Stimulated activated CD4-positive, alpha-beta T cell treated with anti-CD3 and anti-CD28 coated beads, Interleukin-12 subunit alpha, Interleukin-12 subunit beta, amount 100 ng/mL, for 24 hours (primary cell): ENCODE data around the gene HCRTR1.
A peak's percentile ranks its signal among the peaks of the same experiment; 100 is the strongest.

Experiments used
- DNase-seq, 2 experiments: peaks; one replicate each; pipeline ENCODE4 v3.0.0-alpha.2; 2020; ENCODE audit warnings: low read depth in 2 of 2

HCRTR1 gene

DNA sequence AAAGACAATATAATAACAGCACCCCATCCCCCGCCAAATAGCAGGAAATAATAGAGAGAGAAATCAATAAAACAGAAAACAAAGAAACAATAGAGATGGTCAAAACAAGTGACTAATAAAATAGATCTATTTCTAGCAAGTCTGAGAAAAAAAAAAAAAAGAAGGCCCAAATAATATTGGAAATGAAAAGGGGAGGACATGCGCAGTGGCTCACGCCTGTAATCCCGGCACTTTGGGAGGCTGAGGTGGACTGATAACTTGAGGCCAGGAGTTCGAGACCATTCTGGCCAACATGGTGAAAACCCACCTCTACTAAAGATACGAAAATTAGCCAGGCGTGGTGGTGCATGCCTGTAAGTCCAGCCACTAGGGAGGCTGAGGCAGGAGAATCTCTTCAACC is 18.5 kb upstream of the HCRTR1 start:
- no peak for DNase-seq

DNA sequence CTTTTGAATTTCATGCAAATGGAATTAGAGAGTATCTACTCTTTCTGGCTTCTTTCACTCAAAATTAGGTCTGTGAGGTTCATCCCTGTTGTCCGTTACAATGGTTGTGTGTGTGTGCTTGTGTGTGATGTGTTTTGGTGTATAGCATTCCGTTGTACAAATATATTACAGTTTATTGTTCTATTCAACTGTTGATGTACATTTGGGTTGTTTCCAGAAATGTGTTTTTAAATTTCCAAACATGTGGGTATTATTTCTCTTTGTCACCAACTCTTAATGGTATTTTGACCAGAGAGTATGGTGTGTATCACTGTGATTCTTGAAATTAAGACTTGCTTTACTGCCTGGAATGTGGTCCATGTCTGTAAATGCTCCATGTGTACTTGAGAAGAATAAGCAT is 16.8 kb upstream of the HCRTR1 start:
- no peak for DNase-seq

DNA sequence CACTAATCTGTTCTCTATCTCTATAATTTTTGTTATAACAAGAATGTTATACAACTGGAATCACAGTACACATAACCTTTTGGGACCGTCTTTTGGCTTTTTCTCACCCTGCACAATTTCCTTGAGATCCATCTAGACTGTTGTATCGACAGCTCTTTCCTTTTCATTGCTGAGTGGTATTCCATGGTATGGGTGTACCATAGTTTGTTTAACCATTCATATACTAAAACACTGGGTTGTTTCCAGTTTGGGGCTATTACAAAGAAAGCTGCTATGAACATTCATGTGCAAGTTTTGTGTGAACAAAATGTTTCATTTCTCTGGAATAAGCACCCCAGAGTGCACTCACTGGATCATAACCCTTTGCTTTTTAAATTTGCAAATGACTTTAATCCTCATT is 15.4 kb upstream of the HCRTR1 start:
- no peak for DNase-seq

DNA sequence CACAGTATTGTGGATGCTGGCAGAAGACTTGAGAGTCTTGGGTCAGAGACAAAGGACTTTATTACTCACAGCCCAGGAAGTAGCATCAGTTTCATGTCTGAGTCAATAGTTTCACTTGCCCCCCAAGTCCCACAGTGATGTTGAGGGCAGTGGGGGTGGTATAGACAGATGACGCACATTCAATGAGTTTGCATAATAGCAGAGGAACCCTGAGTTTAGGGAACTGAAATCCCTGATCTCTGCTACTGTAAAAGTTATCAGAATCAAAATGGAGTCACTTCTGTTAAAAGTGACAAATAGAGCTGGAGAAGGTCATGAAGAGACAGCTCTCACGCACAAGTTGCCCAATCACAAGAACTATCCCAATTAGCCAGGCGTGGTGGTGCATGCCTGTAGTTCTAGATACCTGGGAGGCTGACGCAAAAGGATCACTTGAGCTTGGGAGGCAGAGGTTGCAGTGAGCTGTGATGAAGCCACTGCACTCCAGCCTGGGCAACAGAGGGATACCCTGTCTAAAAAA is 11.5 kb upstream of the HCRTR1 start:
- DNase-seq: peak in 1 of 2 experiments; percentile 15

DNA sequence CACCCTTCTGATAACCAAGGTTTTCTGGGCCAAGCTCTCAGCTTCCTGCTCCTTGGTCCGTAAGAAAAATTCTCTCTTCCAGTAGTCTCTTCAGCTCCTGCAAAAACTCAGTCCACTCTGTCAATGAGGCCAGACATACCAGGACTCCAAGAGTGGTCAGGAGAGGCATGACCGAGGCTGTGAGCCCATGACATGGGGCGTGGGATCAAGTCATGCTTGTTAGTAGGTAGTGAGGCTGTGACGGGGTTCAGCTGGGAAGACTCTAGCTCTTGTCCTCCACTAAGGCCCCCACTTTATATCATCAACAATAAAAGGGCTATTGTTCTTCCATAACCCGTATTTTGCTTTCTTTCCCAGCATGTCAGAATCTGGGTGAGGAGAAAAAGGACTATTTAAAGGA is 10.1 kb upstream of the HCRTR1 start:
- no peak for DNase-seq

DNA sequence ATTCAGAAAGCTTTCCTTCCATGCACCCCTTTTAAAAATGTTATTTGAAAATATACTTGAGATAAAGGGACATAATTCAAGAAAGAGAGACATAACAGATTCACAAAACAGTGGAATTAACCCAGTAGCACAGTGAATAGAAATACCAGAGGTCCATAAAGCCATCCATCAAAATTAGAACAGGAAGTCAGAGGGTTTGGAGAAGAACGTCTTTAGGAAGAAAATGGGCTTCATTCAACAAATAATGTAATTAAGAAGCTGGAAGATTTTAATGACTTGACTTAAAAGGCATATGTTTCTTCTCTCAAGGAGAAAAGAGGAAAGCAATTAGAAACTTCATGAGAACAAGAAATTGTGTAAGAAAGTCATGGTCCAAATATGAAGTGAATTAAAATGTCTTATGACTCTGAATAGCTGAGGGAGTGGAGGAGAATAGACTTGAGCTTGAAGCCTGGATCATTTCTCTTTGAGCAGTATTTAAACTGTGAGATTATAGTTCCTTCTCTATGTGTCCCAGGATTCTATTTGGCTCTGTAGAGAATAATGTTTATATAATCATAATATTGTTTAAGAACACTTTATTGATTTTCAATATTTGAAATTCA is 7.9 kb upstream of the HCRTR1 start:
- DNase-seq: no peak

DNA sequence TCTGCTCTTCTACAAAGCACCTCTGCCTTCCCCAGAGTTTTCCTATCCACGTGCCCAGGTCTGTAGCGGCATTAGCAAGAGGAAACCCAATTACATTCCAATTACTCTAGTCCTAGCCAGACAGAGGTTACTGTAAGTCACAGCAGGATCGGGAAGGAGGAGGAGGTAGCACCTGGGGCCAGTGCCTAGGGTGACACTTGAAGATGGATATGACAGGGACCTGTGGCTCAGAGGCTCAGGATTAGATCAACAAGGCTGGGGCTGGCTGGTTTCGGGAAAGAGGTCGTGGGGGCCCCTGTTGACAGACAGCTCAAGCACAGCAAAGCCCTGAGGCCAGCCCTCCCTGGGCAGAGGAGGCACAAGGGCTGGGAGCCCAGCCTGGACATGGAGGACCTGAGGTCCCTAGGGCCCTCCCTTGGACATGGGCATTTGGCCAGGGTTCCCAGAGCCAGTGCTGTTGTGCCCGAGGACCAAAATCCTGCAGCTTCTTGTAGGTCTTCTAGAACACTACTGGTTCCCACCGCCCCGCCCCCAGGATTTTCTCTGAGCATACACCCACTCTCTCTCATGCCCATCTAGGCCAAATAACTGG is 3.0 kb upstream of the HCRTR1 start:
- DNase-seq: no peak

DNA sequence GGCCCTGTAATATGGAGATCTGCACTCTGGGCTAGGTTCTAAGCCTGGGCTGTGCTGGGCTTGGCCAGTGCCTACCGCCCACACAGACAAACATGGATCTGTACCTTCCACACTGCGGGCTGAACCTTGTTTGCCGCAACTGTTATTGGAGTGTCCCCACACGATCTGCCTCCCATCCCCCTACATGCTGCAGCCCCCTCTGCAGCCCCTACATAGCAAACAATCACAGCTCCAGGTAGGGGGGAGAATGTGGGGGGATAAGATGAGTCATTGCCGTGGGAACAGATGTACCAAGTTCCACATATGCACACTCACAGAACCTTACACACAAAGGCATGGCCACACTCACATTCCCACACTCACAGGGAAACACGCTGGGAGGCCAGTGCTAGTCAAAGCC is 2.1 kb upstream of the HCRTR1 start:
- no peak for DNase-seq

DNA sequence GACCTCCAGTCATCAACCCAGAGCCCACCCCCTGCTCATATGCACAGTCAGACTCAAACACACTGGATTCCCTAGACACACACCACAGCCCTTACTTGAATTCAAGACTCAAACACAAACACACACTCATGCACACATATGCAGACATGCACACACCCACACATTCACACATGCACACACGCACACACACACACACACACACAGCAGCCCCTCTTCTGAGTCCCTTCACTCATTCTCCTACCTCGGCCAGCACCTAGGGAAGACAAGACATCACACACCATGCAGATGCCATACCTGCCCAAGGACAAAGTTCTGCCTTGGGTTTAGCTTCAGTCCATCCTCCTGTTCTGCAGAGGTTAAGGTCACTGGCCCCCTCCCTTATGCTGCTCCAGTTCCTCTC is 1.6 kb upstream of the HCRTR1 start:
- no peak for DNase-seq

DNA sequence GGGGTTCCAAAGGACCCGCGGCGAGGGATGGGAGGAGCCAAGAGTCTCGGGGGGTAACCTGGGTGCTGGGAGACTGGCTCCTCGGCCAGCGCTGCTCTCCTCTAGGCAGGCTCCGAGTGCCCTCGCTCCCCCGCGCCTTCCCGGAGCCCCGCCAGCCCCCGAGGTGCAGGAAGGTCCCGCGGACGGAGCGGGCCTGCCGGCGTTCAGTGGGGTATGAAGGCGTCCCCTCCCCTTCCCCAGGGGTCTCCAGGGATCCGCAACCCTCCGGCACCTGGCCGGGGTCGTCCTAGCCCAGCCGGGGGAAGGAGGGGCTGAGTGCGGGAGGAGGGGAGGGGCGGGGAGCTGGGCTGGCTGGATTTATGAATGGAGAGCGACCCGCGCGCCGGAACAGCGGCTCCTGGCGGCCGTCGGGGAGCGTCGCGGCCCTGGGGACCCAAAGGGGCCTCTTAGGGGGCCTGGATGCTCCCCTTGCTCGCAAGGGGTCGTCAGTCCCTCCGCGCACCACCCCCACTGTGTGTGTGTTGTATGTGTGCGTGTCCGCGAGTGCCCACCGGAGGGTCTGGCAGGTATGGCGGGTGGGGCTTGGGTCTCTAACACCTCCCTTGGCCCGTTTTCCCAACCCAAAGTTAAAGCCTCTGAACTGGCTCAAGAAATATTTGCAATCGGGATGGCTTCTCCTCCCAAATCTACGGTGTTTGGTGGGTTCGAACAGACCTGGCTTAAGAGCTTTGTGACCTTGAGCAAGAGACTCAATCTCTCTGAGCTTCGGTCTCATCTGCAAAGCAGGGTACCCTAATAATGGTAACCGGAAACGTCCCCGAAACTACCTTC is 642 bp downstream of the HCRTR1 start:
- peak in 1 of 2 experiments; percentile 24 for DNase-seq

DNA sequence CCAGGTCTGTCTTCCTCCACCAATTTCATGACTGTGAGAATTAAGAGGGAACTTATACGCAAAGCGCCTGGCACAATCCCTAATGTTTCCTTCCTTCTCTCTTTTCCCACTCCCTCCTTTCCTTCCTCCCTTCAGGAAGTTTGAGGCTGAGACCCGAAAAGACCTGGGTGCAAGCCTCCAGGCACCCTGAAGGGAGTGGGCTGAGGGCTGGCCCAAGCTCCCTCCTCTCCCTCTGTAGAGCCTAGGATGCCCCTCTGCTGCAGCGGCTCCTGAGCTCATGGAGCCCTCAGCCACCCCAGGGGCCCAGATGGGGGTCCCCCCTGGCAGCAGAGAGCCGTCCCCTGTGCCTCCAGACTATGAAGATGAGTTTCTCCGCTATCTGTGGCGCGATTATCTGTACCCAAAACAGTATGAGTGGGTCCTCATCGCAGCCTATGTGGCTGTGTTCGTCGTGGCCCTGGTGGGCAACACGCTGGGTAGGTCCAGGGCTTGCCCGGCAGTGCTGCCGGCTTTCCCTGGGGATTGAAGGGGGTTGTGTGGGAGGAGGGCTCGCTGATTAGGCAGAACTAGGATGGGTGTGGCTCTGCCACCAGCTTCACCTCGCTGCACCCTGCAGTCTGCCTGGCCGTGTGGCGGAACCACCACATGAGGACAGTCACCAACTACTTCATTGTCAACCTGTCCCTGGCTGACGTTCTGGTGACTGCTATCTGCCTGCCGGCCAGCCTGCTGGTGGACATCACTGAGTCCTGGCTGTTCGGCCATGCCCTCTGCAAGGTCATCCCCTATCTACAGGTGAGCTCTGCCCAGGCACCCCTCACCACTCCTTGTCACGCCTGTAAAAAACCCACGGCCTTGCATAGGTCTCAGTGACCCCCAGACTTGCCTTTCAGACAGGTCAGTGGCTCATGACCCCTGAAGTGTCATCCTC is 1.7 kb downstream of the HCRTR1 start:
- DNase-seq: no peak

DNA sequence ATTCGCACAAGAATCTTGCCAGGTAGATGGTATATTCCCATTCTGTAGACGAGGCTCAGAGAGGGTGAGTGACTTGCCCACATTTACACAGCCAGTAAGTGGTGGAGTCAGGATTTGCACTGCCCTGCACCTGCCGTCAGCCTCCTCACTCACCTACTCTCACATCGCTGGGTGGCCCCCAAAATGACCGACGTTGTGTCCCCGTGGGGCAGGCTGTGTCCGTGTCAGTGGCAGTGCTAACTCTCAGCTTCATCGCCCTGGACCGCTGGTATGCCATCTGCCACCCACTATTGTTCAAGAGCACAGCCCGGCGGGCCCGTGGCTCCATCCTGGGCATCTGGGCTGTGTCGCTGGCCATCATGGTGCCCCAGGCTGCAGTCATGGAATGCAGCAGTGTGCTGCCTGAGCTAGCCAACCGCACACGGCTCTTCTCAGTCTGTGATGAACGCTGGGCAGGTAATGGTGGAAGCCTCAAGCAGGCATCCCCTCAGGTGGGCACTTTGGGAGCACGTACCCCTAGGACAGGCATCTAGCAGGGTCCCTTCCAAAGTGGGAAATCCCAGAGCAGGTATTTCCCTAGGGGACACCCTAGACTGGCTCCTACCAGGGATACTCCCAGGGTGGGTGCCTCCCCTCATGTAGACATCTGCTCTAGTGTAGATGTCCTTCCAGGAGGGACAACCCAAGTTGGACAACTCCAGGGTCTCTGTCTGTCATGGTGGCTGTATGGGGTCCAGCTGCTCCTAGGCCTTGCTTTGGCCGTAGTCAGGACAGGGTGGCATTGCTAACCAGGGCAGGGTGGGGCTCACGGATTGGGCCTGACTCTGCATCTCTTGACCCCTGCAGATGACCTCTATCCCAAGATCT is 3.4 kb downstream of the HCRTR1 start:
- no peak for DNase-seq

DNA sequence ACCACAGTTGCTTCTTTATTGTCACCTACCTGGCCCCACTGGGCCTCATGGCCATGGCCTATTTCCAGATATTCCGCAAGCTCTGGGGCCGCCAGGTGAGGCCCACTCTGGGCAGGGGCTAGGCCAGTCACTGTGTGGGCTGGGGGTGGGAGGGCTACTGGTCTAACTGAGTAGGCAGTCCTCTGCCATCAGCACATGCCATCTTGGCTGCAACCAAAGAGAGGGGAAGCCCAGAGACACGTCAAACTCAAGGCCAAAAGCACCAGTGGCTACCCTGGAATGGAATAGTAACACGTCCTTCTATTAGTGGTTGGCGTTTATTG is 4.0 kb downstream of the HCRTR1 start:
- DNase-seq: no peak

DNA sequence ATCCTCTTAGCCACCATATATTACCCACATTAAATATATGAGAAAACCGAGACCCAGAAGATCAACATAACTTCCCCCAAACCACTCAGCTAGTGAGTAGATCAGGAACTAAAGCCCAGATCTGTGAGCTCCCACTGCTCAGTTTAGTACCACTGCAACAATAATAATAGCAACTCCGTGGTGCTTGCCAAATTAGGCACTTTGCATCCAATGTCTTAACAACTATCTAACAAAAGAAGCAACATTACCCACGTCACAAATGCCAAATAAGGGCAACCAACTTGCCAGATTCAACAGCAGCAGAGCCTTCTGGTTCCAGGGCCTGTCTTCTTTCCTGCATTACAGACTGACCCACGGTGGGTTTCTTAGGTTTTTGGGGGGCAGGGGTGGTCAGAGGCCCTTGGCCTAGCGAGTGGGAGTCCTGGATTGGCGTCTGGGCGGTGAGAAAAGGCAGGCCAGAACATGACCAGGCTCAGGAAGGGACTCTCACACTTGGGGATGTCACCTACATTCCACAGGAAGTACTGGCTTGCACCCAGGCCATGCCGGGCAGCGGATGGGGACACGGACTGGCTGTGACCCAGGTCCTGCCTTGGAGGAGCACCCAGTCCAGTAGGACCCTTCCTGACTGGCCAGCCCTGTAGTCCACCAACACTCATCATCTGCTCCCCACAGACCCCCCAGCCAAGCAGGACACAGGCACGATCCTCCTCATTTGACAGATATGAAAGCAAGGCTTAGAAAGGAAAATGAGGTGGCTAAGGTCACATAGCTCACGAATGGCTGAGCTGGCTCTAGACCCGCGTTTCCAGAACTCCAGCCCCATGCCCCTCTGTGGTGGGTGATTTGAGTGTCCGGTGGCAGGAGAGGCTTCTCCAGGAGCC is 4.6 kb downstream of the HCRTR1 start:
- no peak for DNase-seq

DNA sequence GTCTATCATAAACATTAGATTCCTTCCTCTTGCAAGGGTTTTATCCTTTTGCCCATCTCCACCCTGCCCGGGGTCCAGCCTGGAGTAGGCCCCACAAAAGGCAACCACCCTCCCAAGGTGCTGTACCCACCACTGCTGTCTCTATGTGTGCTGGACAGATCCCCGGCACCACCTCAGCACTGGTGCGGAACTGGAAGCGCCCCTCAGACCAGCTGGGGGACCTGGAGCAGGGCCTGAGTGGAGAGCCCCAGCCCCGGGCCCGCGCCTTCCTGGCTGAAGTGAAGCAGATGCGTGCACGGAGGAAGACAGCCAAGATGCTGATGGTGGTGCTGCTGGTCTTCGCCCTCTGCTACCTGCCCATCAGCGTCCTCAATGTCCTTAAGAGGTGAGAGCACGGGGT is 5.9 kb downstream of the HCRTR1 start:
- no peak for DNase-seq

DNA sequence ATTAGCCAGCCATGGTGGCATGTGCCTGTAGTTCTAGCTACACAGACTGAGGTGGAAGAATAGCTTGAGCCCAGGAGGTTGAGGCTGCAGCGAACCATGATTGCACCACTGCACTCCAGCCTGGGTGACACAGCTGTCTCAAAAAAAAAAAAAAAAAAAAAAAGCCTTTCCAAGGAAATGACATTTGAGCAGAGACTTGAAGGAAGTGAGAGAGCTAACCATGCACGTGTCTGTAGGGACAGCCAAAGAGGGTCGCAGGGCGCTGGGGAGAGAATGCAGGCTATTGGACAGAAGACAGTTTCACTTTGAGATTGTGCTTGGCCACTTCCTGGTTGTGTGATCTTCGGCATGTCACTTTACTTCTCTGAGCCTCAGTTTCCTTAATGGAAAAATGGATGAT is 6.8 kb downstream of the HCRTR1 start:
- no peak for DNase-seq

DNA sequence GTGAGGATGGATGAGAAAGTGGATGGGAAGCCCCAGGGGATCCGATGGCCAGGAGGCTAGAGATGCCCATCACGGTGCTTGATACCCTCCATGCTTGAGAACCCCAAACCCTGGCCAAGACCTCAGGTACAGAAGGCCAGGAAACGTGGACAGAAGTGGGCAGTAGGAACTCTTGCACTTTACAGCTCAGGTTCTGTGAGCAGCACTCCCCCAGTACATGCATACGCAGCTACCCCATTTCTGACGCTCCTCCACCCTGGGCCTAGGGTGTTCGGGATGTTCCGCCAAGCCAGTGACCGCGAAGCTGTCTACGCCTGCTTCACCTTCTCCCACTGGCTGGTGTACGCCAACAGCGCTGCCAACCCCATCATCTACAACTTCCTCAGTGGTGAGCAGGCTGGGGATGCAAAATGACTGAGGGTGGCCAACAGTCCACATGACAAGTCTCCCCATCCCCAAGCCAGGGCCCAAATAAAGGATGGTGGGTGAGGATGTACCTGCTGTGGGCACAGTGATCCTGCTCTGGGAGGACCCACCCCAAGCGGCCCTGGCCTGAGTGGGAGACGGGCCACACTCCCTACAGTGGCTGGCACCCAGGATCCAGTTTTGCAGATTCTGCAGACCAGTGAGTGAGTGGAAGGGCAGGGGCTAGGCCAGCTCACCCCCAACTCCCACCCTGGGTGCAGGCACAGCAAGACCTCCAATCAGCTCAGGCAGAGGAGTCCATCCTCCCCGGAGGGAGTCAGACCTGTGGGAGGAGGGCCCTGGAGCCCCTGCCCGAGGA is 7.4 kb downstream of the HCRTR1 start:
- no peak for DNase-seq

DNA sequence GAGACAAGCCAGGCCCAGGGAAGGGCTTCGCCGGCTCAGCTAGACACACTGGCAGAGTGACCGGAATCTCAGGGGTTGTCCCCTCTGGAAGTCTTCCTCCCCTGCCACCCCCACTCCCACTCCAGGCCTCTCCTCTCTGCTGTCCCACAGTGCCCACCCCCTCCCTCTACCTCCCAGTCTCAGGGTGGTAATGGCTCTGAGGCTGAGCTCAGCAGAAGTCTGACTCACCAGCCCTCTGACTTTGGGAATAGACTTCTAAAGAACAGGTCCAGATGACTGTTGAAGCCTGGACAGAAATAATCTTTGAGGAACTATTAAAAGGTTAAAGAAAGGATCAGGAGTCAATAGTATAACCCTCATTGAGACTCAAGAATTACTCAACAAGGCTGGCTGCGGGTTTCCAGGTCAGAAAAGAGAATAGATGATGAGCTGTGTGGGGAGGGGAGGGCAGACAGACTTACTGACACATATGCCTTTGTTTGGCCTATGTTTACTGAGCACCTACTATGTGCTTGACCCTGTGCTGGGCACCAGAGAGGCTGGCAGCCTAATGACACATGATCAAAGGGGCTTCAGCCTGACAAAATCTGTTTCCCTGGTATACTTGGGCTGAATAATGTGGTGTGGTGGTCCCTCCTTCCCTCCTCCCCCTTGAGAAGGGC is 8.2 kb downstream of the HCRTR1 start:
- DNase-seq: no peak
